ENCODE results near the gene MEGF11.

MEGF11 gene

DNA sequence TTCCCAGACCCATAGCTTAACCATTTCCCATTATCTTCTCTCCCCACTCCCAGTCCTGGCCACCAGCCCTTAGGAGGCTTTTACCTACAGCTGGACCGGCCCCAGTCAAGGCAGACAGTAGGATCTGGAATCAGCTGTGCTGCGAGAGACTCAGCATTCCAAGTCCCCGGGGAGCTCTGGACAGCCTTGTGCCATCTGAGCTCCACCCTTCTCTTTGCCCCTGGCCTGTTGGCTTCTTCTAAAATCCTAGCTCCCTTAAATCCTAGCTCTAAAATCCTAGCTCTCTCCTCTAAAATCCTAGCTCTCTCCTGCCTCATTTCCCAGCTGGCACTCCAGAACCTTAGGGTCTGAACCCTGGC is 21.3 kb downstream of the MEGF11 start:
- no peak overlapping the region for H3K4me3 ChIP-seq (ENCODE audit: low read length)
- no peak for DNase-seq (ENCODE audit: low read depth)

DNA sequence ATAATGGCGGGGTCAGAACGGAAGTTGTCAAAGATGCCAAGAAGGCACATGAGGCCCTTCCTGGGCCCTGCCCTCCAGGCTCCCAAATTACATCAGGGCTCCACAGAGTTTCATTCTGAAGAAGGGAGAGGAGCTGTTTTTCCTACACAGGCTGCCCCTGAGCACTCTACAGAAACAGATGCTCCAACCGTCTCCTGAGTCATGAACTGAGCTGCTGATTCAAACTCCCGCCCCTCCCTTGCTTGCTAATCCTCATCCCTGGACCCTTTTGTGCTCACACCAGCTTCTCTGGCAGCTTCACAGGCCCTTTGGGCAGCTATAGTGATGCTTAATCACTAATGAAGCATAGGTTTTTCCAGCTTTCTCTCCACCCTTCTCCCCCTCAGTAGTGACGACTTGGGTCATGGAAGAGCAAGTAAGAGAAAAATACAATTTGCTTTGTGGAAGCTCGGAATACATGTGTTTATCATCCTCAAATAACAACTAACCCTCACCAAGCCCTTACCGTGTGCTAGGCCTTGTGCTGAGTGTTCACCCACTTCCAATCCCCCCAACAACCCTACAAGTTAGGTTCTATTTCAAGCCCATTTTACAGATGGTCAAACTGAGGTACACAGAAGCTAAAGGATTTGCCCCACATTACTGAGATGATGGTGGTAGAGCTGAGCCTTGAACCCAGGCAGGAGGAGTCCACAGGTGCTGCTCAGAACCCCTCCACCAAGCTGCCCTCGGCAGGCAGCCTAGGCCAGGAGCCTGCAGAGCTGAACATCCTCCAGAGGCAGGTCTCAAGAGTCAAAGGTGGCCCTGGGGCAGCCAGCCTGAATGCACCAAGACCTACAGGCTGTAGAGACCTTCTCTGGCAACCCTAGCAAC is 21.9 kb downstream of the MEGF11 start:
- TF ChIP-seq, protein P1, sequence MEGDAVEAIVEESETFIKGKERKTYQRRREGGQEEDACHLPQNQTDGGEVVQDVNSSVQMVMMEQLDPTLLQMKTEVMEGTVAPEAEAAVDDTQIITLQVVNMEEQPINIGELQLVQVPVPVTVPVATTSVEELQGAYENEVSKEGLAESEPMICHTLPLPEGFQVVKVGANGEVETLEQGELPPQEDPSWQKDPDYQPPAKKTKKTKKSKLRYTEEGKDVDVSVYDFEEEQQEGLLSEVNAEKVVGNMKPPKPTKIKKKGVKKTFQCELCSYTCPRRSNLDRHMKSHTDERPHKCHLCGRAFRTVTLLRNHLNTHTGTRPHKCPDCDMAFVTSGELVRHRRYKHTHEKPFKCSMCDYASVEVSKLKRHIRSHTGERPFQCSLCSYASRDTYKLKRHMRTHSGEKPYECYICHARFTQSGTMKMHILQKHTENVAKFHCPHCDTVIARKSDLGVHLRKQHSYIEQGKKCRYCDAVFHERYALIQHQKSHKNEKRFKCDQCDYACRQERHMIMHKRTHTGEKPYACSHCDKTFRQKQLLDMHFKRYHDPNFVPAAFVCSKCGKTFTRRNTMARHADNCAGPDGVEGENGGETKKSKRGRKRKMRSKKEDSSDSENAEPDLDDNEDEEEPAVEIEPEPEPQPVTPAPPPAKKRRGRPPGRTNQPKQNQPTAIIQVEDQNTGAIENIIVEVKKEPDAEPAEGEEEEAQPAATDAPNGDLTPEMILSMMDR (conservative IDR thresholded peaks at IDR 0.05; ENCODE audit: low read depth, low read length) = no peak
- no peak overlapping the region for H3K4me3 ChIP-seq (ENCODE audit: low read length)
- DNase-seq (ENCODE audit: low read depth) = no peak

More for the DNA sequence above, 21.3 kb downstream of the MEGF11 start:
- TF ChIP-seq, protein P1 (conservative IDR thresholded peaks at IDR 0.05; ENCODE audit: low read depth, low read length) = no peak

DNA sequence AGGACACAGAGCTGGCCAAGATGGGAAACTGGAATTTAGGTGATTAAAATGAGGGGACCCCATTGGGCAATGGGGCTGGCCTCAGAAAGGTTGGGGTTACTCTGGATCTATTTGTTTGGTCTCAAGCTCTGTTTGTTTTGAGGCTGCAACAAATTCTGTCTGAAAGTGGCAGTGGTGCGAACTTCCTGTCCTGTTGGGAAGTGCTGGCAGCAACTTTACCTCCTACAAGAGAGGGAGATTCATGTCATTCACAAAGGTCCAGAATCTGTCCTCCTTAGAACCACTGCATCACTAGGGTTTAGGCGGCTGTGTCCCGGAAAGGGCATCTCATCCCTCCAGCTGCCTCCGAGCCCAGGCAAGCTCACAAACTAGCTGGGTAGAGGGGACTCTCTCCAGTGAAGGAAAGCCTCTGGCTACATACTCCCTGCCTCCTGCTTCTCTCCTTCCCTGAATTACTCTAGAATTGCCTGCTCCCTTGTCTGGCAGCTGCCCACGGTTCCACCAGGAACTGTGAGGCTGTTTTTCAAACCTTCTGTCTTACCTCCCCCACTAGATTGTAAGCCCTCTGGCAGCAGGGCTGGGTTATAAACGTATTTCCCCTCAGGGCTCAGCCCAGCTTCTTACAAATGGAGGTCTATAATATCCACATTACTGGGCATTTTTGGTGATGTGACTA is 23.6 kb downstream of the MEGF11 start:
- TF ChIP-seq, protein P1 (conservative IDR thresholded peaks at IDR 0.05; ENCODE audit: low read depth, low read length) = no peak
- H3K4me3 ChIP-seq (ENCODE audit: low read length) = no peak overlapping the region
- no peak for DNase-seq (ENCODE audit: low read depth)

DNA sequence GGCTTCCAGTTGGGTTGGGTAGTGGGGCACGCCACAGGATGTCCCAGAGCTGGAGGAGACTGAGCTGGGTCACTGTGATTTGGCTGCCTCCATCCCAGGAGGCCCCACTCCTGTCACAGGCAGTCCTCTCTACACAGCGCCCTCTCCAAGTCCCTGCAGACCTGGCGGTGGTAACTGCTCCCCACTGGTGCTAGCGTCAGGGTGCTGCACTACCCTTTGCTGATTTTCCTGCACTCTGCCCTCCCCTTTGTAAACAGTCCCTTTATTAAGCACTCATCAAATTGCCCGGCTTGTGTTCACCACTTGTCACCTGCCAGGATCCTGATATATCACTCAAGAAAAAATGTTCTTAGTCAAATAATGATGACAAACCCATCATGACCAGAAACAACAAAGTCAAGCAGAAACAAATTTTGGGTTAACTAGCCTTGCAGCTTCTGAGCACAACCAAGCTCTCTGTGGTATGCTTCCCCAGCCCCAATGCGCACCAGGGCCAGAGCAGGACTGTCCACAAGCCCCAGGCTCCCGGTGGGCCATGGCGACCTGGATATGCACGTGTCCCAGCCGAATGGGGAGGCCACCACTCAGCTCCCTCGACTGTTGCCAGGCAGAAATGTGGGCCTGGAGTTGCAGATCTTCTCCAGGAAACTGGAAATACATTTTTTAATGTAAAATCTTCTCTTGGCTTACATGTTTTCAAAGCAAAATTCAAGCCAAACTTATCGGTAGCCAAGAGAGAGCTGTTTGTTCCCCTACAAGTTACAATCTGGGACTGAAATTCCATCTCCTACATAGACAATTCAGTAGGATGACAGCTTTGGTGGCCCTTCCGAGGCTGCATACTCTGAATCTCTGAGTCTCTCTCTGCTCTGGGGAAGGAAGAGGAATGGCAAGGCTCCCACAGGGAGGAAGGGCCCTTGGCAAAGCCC is 24.5 kb downstream of the MEGF11 start:
- TF ChIP-seq, protein P1 (conservative IDR thresholded peaks at IDR 0.05; ENCODE audit: low read depth, low read length) = no peak
- no peak for DNase-seq (ENCODE audit: low read depth)
- no peak overlapping the region for H3K4me3 ChIP-seq (ENCODE audit: low read length)

DNA sequence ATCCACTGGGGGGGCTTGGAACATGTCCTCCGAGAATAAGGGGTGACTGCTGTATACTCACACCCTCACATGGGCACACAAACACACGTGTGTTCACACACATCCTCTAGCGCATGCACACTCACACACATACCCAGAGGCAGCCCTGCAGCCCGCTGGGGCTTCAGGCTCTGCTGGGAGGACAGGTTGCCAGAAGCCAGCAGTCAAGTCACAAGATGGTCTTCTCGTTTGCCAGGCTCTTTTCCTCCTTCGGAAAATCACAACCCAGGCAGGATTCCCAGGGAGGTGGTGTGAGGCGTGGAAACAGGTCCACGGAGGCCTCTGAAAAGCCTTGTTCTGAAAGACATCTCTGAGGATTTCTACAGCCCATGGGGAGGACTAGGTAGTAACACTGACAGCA is 26.8 kb downstream of the MEGF11 start:
- DNase-seq (ENCODE audit: low read depth) = no peak
- TF ChIP-seq, protein P1 (conservative IDR thresholded peaks at IDR 0.05; ENCODE audit: low read depth, low read length) = no peak
- no peak overlapping the region for H3K4me3 ChIP-seq (ENCODE audit: low read length)

DNA sequence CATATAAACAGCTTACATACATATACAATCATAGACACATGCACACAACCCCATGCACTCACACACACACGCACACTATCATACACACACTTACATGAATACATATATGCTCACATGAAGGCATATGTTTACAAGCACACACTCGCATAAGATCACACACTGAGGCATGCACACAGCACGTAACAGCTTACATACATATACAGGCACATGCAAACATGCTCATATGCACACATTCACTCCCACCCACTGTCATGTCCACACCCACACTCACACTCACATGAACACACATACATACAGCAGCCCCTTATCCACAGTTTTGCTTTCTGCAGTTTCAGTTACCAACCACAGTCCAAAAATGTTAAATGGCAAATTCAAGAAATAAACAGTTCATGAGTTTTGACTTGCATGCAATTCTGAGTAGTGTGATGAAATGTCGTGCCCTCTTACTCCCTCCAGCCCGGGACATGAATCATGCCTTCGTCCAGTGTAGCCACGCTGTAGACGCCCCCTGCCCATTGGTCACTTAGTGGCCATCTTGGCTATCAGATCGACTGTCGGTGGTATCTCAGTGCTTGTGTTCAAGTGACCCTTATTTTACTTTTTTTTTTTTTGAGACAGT is 27.8 kb downstream of the MEGF11 start:
- TF ChIP-seq, protein P1 (conservative IDR thresholded peaks at IDR 0.05; ENCODE audit: low read depth, low read length) = no peak
- no peak for DNase-seq (ENCODE audit: low read depth)
- no peak overlapping the region for H3K4me3 ChIP-seq (ENCODE audit: low read length)

All from retinal pigment epithelial cell (primary cell).